Tibial artery (tissue), 4 donors: Measurements from ENCODE around the gene POMC.
"Not testable (repeated sequence)": the region's sequence is repeated elsewhere in the genome, so short reads cannot be mapped to it uniquely, and the experiment has no call there.

Source experiments
- DNase-seq, 2 donors: peaks; one replicate each; pipeline ENCODE4 v3.0.0-alpha.2; 2019
- H3K27ac ChIP-seq, 2 donors: fragments of 200-600 bp; sonication (generic) in 1 of 2; 1 replicate in 1 of 2; 2 replicates in 1 of 2; pipeline ENCODE4 v1.5.1; 2018 to 2019; ENCODE audit warnings: mild to moderate bottlenecking in 1 of 2
- H3K27me3 ChIP-seq, 2 donors: fragments of 200-600 bp; sonication (generic) in 1 of 2; one replicate each; pipeline versions ENCODE4 v1.5.1 to v1.6.0; 2016 to 2019
- H3K36me3 ChIP-seq, 3 donors: fragments of 200-600 bp; sonication (generic) in 2 of 3; one replicate each; pipeline ENCODE4 v1.5.1; 2016 to 2019; ENCODE audit warnings: mild to moderate bottlenecking in 2 of 3
- H3K4me1 ChIP-seq, 4 donors: fragments of 200-600 bp; sonication (generic) in 2 of 4; 1 replicate in 3 of 4; 2 replicates in 1 of 4; pipeline ENCODE4 v1.5.1; 2016 to 2019
- H3K4me3 ChIP-seq, 2 donors: fragments of 200-600 bp; sonication (generic) in 1 of 2; 1 replicate in 1 of 2; 2 replicates in 1 of 2; pipeline ENCODE4 v1.5.1; 2018 to 2019; ENCODE audit warnings: mild to moderate bottlenecking in 2 of 2
- H3K9me3 ChIP-seq, 3 donors: fragments of 200-600 bp; sonication (generic) in 1 of 3; one replicate each; pipeline ENCODE4 v1.5.1; 2016 to 2019
- intact Hi-C: fragments of 100-400 bp; cut with DNase I; formaldehyde crosslinking; loops from one replicate; pipeline ENCODE4 v1.15.0; 2023; ENCODE audit warnings: low total_unique reads
- TF ChIP-seq, protein P1 (sequence below), 2 experiments: fragments of 200-600 bp in 1 of 2; fragments of 450-650 bp in 1 of 2; IDR thresholded peaks; one replicate each; pipeline ENCODE4 v1.5.1; 2017 to 2019; ENCODE audit warnings: antibody characterized with exemption in 2 of 2, mild to moderate bottlenecking in 1 of 2, moderate library complexity in 1 of 2

Gene POMC

DNA sequence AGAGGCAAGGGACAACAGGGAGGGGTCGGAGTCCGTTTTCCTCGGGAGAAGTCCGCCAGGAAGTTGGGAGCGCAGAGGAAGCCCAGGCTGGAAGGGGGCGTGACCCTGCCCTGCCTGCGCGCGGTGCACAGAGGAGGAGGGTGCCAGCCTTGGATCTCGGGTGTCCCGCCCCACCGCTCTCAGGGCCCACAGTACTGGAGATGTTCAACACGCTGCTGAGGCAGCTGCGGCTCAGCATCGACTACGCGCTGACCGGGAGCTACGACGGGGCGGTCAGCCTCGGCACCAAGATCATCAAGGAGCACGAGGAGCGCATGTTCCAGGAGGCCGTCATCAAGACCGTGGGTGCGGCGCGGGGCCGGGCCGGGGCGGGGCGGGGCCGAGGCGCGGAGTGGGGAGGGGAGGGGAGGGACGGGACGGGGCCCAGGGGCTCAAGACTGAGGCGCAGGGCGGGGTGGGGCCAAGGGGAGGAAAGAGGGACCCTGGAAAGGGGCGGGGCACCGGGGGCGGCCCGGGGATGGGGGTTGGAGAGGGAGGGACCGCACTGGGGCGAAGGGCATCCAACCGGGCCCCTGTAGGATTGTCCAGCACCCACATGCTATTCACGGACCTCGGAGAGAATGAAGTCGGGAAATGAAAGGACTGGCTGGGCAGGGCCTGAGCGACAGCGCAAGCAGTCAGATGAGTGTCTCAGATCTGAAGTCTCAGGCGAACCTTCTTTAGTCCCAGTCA, 36.6 kb downstream of the POMC start:
- H3K27ac ChIP-seq: no peak overlapping the region
- H3K9me3 ChIP-seq: no peaks in the 10 kb centered on the region
- peaks cover 0 to 27% of the 10 kb centered on the region in 2 donors for H3K27me3 ChIP-seq
- TF ChIP-seq, protein P1, sequence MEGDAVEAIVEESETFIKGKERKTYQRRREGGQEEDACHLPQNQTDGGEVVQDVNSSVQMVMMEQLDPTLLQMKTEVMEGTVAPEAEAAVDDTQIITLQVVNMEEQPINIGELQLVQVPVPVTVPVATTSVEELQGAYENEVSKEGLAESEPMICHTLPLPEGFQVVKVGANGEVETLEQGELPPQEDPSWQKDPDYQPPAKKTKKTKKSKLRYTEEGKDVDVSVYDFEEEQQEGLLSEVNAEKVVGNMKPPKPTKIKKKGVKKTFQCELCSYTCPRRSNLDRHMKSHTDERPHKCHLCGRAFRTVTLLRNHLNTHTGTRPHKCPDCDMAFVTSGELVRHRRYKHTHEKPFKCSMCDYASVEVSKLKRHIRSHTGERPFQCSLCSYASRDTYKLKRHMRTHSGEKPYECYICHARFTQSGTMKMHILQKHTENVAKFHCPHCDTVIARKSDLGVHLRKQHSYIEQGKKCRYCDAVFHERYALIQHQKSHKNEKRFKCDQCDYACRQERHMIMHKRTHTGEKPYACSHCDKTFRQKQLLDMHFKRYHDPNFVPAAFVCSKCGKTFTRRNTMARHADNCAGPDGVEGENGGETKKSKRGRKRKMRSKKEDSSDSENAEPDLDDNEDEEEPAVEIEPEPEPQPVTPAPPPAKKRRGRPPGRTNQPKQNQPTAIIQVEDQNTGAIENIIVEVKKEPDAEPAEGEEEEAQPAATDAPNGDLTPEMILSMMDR (IDR thresholded peaks at IDR 0.05): no peak
- intact Hi-C loops: loop anchor here (5.0 to 10.0 kb wide), 2 partner anchors 89 to 727 kb away; partner anchors contain the start of gene EFR3B
- H3K4me3 ChIP-seq: peak overlapping the region in 1 of 2 donors; percentile 39
- no peaks in the 10 kb centered on the region for H3K36me3 ChIP-seq
- peaks cover 0 to 11% (median 4%) of the 10 kb centered on the region in 4 donors for H3K4me1 ChIP-seq
- DNase-seq: no peak

DNA sequence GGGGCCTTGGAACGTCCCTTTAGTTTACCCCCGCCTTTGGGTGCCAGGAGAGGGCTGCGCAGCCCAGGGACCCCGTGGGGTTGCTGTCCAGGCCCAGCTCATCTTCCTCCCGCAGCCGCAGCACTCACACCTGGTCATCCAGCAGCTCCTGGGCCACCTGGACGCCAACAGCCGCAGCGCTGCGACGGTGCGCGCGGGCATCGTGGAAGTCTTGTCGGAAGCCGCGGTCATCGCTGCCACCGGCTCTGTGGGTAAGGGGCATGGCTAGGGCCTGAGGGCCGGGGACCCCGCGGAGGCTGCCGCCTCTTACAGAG, 37.2 kb downstream of the POMC start:
- no peaks in the 10 kb centered on the region for H3K9me3 ChIP-seq
- peaks cover 0 to 11% (median 4%) of the 10 kb centered on the region in 4 donors for H3K4me1 ChIP-seq
- intact Hi-C loops: loop anchor here (5.0 to 10.0 kb wide), 2 partner anchors 89 to 726 kb away; partner anchors contain the start of gene EFR3B
- peak overlapping the region in 1 of 2 donors; percentile 39 for H3K4me3 ChIP-seq
- H3K27ac ChIP-seq: no peak overlapping the region
- no peak for DNase-seq
- H3K36me3 ChIP-seq: no peaks in the 10 kb centered on the region
- peaks cover 0 to 26% of the 10 kb centered on the region in 2 donors for H3K27me3 ChIP-seq
- TF ChIP-seq, protein P1 (IDR thresholded peaks at IDR 0.05): no peak

DNA sequence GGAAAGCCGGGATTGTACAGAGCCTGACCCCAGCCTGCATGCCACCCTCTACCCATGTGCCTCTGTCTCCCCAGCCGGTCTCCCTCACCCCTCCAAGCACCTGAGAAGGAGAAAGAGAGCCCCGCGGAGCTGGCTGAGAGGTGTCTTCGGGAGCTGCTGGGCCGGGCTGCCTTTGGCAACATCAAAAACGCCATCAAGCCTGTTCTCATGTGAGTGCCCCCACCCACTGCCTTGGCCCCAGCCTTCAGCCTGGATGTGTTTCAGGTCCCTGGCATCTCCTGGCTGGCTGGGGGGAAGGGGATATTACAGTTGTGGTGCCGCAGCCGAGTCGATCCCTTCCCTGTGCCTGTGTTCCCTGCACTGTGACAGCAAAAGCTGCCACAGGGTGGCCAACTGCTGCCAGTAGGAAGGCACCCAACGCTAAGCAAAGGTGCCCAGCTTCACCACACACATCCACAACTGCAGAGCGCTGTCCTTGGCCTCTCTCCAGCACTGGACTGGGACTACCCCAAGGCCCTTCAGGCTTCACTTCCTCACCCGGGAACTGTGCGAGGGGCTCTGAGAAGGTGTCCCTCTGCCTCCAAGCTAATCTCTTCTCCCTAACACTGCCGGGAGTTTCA, 38.4 kb downstream of the POMC start:
- intact Hi-C loops: loop anchor here (2.0 to 10.0 kb wide), 3 partner anchors 88 to 725 kb away; partner anchors contain the start of gene EFR3B
- TF ChIP-seq, protein P1 (IDR thresholded peaks at IDR 0.05): no peak
- no peak for DNase-seq

DNA sequence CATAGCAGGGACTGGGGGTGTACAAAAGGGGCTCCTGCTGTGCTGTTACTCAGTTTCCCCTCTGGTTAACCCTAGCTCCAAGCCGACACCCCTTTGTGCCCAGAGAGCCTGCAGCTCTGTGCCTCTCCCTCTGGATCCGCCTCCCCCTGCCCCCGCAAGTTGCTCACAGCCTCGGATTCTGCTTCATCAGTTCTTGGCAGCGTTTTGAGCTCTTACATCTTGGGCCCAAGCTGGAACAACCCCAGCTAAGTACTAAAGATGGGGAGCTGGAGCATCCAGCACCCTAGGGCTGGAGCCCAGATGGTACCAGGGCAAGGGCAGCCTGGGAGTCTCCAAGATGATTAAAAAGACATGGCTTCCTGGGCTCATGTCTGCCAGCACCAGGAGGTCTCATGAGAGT, 40.7 kb downstream of the POMC start:
- H3K27me3 ChIP-seq: peaks cover 0 to 16% of the 10 kb centered on the region in 2 donors
- H3K4me3 ChIP-seq: no peak overlapping the region
- H3K27ac ChIP-seq: no peak overlapping the region
- no peak for DNase-seq
- no peaks in the 10 kb centered on the region for H3K9me3 ChIP-seq
- H3K36me3 ChIP-seq: no peaks in the 10 kb centered on the region
- H3K4me1 ChIP-seq: peaks cover 0 to 11% (median 4%) of the 10 kb centered on the region in 4 donors
- intact Hi-C loops: loop anchor here (2.0 kb wide), 1 partner anchor 151 kb away; no protein-coding TSS in a partner anchor
- TF ChIP-seq, protein P1 (IDR thresholded peaks at IDR 0.05): no peak

More for the DNA sequence above, 38.4 kb downstream of the POMC start:
- Histone ChIP-seq H3K27ac (no peak overlapping the region), H3K4me3 (no peak overlapping the region), H3K9me3 (no peaks in the 10 kb centered on the region), H3K36me3 (no peaks in the 10 kb centered on the region), H3K27me3 (peaks cover 0 to 25% of the 10 kb centered on the region in 2 donors), H3K4me1 (peaks cover 0 to 11% (median 4%) of the 10 kb centered on the region in 4 donors)

DNA sequence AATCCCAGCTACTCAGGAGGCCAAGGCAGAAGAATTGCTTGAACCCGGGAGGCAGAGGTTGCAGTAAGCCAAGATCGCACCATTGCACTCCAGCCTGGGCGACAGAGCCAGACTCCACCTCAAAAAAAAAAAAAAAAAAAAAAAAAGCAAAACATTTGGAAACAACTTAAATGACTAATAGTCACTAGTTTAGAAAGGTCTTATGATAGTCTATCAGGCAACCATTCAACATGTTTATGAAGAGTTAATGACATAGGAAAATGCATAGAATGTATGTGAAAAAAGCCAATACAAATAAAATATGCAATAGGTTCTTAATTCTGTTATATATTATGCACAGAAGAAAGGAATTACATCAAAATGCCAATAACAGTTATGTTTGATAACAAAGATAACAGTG, 41.3 kb downstream of the POMC start:
- H3K27ac ChIP-seq, intact Hi-C loops, H3K4me1 ChIP-seq, H3K36me3 ChIP-seq, H3K4me3 ChIP-seq, H3K9me3 ChIP-seq, DNase-seq: not testable (repeated sequence)
- peaks cover 0 to 10% of the 10 kb centered on the region in 2 donors for H3K27me3 ChIP-seq

DNA sequence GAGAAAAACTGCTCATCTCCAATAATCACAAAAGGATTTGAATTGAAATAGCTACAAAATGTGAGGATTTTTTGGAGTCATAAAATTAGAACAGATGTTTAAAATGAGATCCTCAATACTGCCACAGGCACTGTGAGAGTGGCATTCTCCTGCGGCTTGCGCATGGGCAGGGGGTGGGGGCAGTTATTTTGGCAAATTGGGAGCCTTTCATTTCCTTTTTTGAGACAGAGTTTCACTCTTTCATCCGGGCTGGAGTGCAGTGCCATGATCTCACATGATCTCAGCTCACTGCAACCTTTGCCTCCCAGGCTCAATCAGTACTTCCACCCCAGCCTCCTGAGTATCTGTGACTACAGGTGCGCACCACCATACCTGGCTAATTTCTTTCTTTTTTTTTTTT, 42.4 kb downstream of the POMC start:
- no peak overlapping the region for H3K4me3 ChIP-seq
- peaks cover 0 to 3% (median 0%) of the 10 kb centered on the region in 4 donors for H3K4me1 ChIP-seq
- H3K27ac ChIP-seq: no peak overlapping the region
- H3K36me3 ChIP-seq: no peaks in the 10 kb centered on the region
- DNase-seq: no peak
- TF ChIP-seq, protein P1 (IDR thresholded peaks at IDR 0.05): no peak
- H3K9me3 ChIP-seq: no peaks in the 10 kb centered on the region
- H3K27me3 ChIP-seq: no peaks in the 10 kb centered on the region
- intact Hi-C loops: no loop called here
